MM.1S (cell line): ENCODE measurements around the gene CHRM2.

ENCODE experiments used
- DNase-seq: peaks from one replicate; pipeline ENCODE4 v3.0.0-alpha.2; 2015
- H2AFZ ChIP-seq: fragments of 300-600 bp; sonication (generic); 2 replicates; pipeline ENCODE4 v1.6.0; 2016; ENCODE audit warnings: antibody characterized with exemption, low read length
- H3F3A ChIP-seq: fragments of 300-600 bp; sonication (generic); 2 replicates; pipeline ENCODE4 v1.6.1; 2016; ENCODE audit warnings: mild to moderate bottlenecking, antibody characterized with exemption, low read length, moderate library complexity, mixed read lengths; ENCODE audit not compliant: insufficient read depth
- H3K27ac ChIP-seq: fragments of 300-600 bp; sonication (generic); 2 replicates; pipeline ENCODE4 v1.5.1; 2016; ENCODE audit warnings: mild to moderate bottlenecking, low read length
- H3K27me3 ChIP-seq: fragments of 300-600 bp; sonication (generic); replicated peaks from 2 replicates; pipeline ENCODE4 v1.6.0; 2016; ENCODE audit warnings: low read length; ENCODE audit not compliant: insufficient read depth
- H3K36me3 ChIP-seq: fragments of 300-600 bp; sonication (generic); replicated peaks from 2 replicates; pipeline ENCODE4 v1.6.1; 2016; ENCODE audit warnings: mild to moderate bottlenecking, low read length, mixed read lengths; ENCODE audit not compliant: insufficient read depth
- H3K4me1 ChIP-seq: fragments of 300-600 bp; sonication (generic); 2 replicates; pipeline ENCODE4 v1.6.1; 2016; ENCODE audit warnings: low read length, mixed read lengths
- H3K4me2 ChIP-seq: fragments of 300-600 bp; sonication (generic); 2 replicates; pipeline ENCODE4 v1.6.0; 2016; ENCODE audit warnings: low read depth, low read length
- H3K4me3 ChIP-seq: fragments of 300-600 bp; sonication (generic); 2 replicates; pipeline ENCODE4 v1.5.1; 2016; ENCODE audit warnings: low read length, mixed read lengths
- H3K79me2 ChIP-seq: fragments of 300-600 bp; sonication (generic); 2 replicates; pipeline ENCODE4 v1.6.1; 2016; ENCODE audit warnings: mixed run types, low read length, mixed read lengths
- H3K9ac ChIP-seq: fragments of 300-600 bp; sonication (generic); 2 replicates; pipeline ENCODE4 v1.6.1; 2016; ENCODE audit warnings: low read length, mixed read lengths
- H3K9me2 ChIP-seq: fragments of 300-600 bp; sonication (generic); replicated peaks from 2 replicates; pipeline ENCODE4 v1.6.1; 2016; ENCODE audit warnings: mild to moderate bottlenecking, low read length, mixed read lengths; ENCODE audit not compliant: insufficient read depth
- H3K9me3 ChIP-seq: fragments of 300-600 bp; sonication (generic); replicated peaks from 2 replicates; pipeline ENCODE4 v1.6.1; 2016; ENCODE audit warnings: mild to moderate bottlenecking, low read length, mixed read lengths; ENCODE audit not compliant: insufficient read depth
- H4K20me1 ChIP-seq: fragments of 300-600 bp; sonication (generic); 2 replicates; pipeline ENCODE4 v1.6.1; 2016; ENCODE audit warnings: mild to moderate bottlenecking, low read length, moderate library complexity, mixed read lengths; ENCODE audit not compliant: insufficient read depth
- CTCF ChIP-seq: fragments of 300-600 bp; sonication (generic); IDR thresholded peaks from 2 replicates; pipeline ENCODE4 v1.5.1; 2016; ENCODE audit warnings: antibody characterized with exemption, low read length, mixed read lengths
- EZH2 ChIP-seq: fragments of 300-600 bp; sonication (generic); optimal IDR thresholded peaks from 2 replicates; pipeline ENCODE3; 2017; ENCODE audit warnings: low read depth, mild to moderate bottlenecking, antibody characterized with exemption, low read length, mixed read lengths
- EZH2phosphoT487 ChIP-seq: fragments of 300-600 bp; sonication (generic); IDR thresholded peaks from 2 replicates; pipeline ENCODE4 v1.6.1; 2018; ENCODE audit warnings: antibody characterized with exemption, low read length

CHRM2 gene

GRCh38 chr7:137025469-137026175 lies 157.2 kb downstream of the CHRM2 start:
- no peaks in the 10 kb centered on the region for H3K27me3 ChIP-seq
- DNase-seq, result no peak
- H3K9ac ChIP-seq, result no peak overlapping the region
- no peak for TF ChIP-seq EZH2
- no peaks in the 10 kb centered on the region for H3F3A ChIP-seq
- H3K4me1 ChIP-seq, result no peaks in the 10 kb centered on the region
- no peaks in the 10 kb centered on the region for H3K79me2 ChIP-seq
- H3K9me3 ChIP-seq, result no peaks in the 10 kb centered on the region
- no peaks in the 10 kb centered on the region for H3K9me2 ChIP-seq
- no peak overlapping the region for H2AFZ ChIP-seq
- no peaks in the 10 kb centered on the region for H3K36me3 ChIP-seq
- no peaks in the 10 kb centered on the region for H4K20me1 ChIP-seq
- no peak overlapping the region for H3K4me2 ChIP-seq
- no peak overlapping the region for H3K4me3 ChIP-seq
- no peak overlapping the region for H3K27ac ChIP-seq

- Histone ChIP-seq H3K36me3 (no peaks in the 10 kb centered on the region), H2AFZ (no peak overlapping the region)
Measured at GRCh38 chr7:137026176-137026500, 157.7 kb downstream of the CHRM2 start.

GRCh38 chr7:137032436-137032835 lies 164.0 kb downstream of the CHRM2 start:
- no peak overlapping the region for H3K9ac ChIP-seq
- no peaks in the 10 kb centered on the region for H3K9me3 ChIP-seq
- TF ChIP-seq EZH2, result no peak
- TF ChIP-seq EZH2phosphoT487, result no peak
- no peak for TF ChIP-seq CTCF
- H3K27ac ChIP-seq, result no peak overlapping the region
- H3K4me2 ChIP-seq, result no peak overlapping the region
- H3K79me2 ChIP-seq, result no peaks in the 10 kb centered on the region
- H2AFZ ChIP-seq, result no peak overlapping the region
- no peaks in the 10 kb centered on the region for H3K36me3 ChIP-seq
- no peak for DNase-seq
- no peaks in the 10 kb centered on the region for H3F3A ChIP-seq
- no peak overlapping the region for H3K4me3 ChIP-seq
- H3K4me1 ChIP-seq, result no peaks in the 10 kb centered on the region
- H3K27me3 ChIP-seq, result no peaks in the 10 kb centered on the region
- H4K20me1 ChIP-seq, result no peaks in the 10 kb centered on the region
- no peaks in the 10 kb centered on the region for H3K9me2 ChIP-seq

More at GRCh38 chr7:137026176-137026500, 157.7 kb downstream of the CHRM2 start:
- H3K79me2 ChIP-seq, result no peaks in the 10 kb centered on the region
- H3K4me2 ChIP-seq, result no peak overlapping the region
- no peaks in the 10 kb centered on the region for H3K4me1 ChIP-seq
- no peaks in the 10 kb centered on the region for H3F3A ChIP-seq
- H3K9ac ChIP-seq, result no peak overlapping the region
- H4K20me1 ChIP-seq, result no peaks in the 10 kb centered on the region
- no peak overlapping the region for H3K27ac ChIP-seq
- no peaks in the 10 kb centered on the region for H3K9me3 ChIP-seq
- no peak for TF ChIP-seq EZH2phosphoT487
- no peak for TF ChIP-seq EZH2
- no peak for TF ChIP-seq CTCF
- H3K27me3 ChIP-seq, result no peaks in the 10 kb centered on the region
- no peak for DNase-seq
- H3K9me2 ChIP-seq, result no peaks in the 10 kb centered on the region
- no peak overlapping the region for H3K4me3 ChIP-seq

GRCh38 chr7:137036768-137037167 lies 168.3 kb downstream of the CHRM2 start:
- no peaks in the 10 kb centered on the region for H3K9me2 ChIP-seq
- no peaks in the 10 kb centered on the region for H4K20me1 ChIP-seq
- DNase-seq, result no peak
- H3K4me1 ChIP-seq, result no peaks in the 10 kb centered on the region
- no peak overlapping the region for H3K4me2 ChIP-seq
- no peaks in the 10 kb centered on the region for H3K36me3 ChIP-seq
- no peaks in the 10 kb centered on the region for H3K9me3 ChIP-seq
- no peaks in the 10 kb centered on the region for H3F3A ChIP-seq
- no peak overlapping the region for H3K9ac ChIP-seq
- no peak overlapping the region for H3K4me3 ChIP-seq
- TF ChIP-seq EZH2, result no peak
- no peaks in the 10 kb centered on the region for H3K27me3 ChIP-seq
- no peaks in the 10 kb centered on the region for H3K79me2 ChIP-seq
- no peak overlapping the region for H3K27ac ChIP-seq
- H2AFZ ChIP-seq, result no peak overlapping the region
